ENCODE results near the gene C19orf53.

- TF ChIP-seq, protein P1, sequence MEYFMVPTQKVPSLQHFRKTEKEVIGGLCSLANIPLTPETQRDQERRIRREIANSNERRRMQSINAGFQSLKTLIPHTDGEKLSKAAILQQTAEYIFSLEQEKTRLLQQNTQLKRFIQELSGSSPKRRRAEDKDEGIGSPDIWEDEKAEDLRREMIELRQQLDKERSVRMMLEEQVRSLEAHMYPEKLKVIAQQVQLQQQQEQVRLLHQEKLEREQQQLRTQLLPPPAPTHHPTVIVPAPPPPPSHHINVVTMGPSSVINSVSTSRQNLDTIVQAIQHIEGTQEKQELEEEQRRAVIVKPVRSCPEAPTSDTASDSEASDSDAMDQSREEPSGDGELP (CRISPR knock-in tag; IDR thresholded peaks at IDR 0.05; ENCODE audit: borderline replicate concordance) = no peak
- TF ChIP-seq CHD4 (IDR thresholded peaks at IDR 0.05; ENCODE audit: insufficient read depth, insufficient replicate concordance, low read depth, low read length, poor library complexity, severe bottlenecking) (no peak), MAFG (tag; conservative IDR thresholded peaks at IDR 0.05) (no peak), POLR2AphosphoS2 (IDR thresholded peaks at IDR 0.05; ENCODE audit: low read length) (no peak), HMGXB4 (CRISPR knock-in tag; IDR thresholded peaks at IDR 0.05) (no peak), MED1 (CRISPR knock-in tag; IDR thresholded peaks at IDR 0.05; ENCODE audit: borderline replicate concordance) (no peak), PATZ1 (CRISPR knock-in tag; IDR thresholded peaks at IDR 0.05; ENCODE audit: borderline replicate concordance) (no peak), BRCA1 (IDR thresholded peaks at IDR 0.05) (no peak), BRCA1 (CRISPR knock-in tag; IDR thresholded peaks at IDR 0.05) (no peak), TEAD1 (CRISPR knock-in tag; IDR thresholded peaks at IDR 0.05) (no peak), USF1 (CRISPR knock-in tag; IDR thresholded peaks at IDR 0.05) (no peak), PRDM10 (IDR thresholded peaks at IDR 0.05; ENCODE audit: partially characterized antibody) (no peak), SP1 (CRISPR knock-in tag; IDR thresholded peaks at IDR 0.05) (no peak)
- TF ChIP-seq, protein P2, sequence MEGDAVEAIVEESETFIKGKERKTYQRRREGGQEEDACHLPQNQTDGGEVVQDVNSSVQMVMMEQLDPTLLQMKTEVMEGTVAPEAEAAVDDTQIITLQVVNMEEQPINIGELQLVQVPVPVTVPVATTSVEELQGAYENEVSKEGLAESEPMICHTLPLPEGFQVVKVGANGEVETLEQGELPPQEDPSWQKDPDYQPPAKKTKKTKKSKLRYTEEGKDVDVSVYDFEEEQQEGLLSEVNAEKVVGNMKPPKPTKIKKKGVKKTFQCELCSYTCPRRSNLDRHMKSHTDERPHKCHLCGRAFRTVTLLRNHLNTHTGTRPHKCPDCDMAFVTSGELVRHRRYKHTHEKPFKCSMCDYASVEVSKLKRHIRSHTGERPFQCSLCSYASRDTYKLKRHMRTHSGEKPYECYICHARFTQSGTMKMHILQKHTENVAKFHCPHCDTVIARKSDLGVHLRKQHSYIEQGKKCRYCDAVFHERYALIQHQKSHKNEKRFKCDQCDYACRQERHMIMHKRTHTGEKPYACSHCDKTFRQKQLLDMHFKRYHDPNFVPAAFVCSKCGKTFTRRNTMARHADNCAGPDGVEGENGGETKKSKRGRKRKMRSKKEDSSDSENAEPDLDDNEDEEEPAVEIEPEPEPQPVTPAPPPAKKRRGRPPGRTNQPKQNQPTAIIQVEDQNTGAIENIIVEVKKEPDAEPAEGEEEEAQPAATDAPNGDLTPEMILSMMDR (IDR thresholded peaks at IDR 0.05 in 2 of 3, conservative IDR thresholded peaks at IDR 0.05 in 1 of 3; ENCODE audit: insufficient read depth in 2 of 3, low read depth in 1 of 3, low read length in 3 of 3) = 0 out of 6 replicates have a peak, but pooled peaks of 1 of the 3 experiments have one; percentile 2
These were observed 22.2 kb downstream of the C19orf53 start for GRCh38 chr19:13796301-13797057.

Data from K562 (cell line).